Measurements from ENCODE around the gene BEAN1. TPM values are rescaled to one million over a fixed set of nuclear protein-coding genes. Genes with fewer than 3 reads are reported as not detected.

The BEAN1 gene
- total RNA-seq, 1 donor: 0.36 TPM

DNA sequence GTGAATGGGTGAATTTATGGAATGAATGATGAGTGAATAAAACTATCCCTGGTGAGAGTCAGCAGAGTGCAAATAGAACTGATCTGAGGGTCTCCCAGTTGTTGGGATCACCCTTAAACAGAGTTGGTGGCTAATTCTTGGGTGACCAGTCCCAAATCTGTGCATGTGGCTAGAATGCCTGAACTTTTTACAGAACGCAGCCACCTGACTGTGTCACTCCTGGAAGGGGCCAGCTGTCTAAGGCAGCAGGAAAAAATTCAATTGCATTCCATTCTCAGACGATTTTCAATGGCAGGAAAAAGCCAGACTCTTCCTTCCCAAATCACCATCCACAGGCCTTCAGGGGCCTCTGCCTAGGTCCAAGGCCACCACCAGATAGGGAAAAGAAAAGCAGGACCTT is 43.5 kb downstream of the BEAN1 start:
- Histone ChIP-seq H3K79me2 (ENCODE audit: insufficient read depth, low read length) (no peaks in the 10 kb centered on the region), H3K27ac (ENCODE audit: low read depth, low read length) (no peak overlapping the region), H3K36me3 (ENCODE audit: insufficient read depth, low read length) (no peaks in the 10 kb centered on the region), H2AFZ (ENCODE audit: low read length) (no peak overlapping the region), H3K4me2 (ENCODE audit: insufficient read depth, low read length) (no peak overlapping the region), H4K20me1 (ENCODE audit: insufficient read depth, low read length) (no peaks in the 10 kb centered on the region), H3K27me3 (ENCODE audit: insufficient read depth, low read length) (peaks cover 15% of the 10 kb centered on the region), H3K4me1 (ENCODE audit: insufficient read depth, low read length) (no peaks in the 10 kb centered on the region), H3K9me3 (ENCODE audit: low read depth, low read length) (no peaks in the 10 kb centered on the region), H3K4me3 (ENCODE audit: insufficient read depth, low read length) (no peak overlapping the region)
- TF ChIP-seq, protein P1, sequence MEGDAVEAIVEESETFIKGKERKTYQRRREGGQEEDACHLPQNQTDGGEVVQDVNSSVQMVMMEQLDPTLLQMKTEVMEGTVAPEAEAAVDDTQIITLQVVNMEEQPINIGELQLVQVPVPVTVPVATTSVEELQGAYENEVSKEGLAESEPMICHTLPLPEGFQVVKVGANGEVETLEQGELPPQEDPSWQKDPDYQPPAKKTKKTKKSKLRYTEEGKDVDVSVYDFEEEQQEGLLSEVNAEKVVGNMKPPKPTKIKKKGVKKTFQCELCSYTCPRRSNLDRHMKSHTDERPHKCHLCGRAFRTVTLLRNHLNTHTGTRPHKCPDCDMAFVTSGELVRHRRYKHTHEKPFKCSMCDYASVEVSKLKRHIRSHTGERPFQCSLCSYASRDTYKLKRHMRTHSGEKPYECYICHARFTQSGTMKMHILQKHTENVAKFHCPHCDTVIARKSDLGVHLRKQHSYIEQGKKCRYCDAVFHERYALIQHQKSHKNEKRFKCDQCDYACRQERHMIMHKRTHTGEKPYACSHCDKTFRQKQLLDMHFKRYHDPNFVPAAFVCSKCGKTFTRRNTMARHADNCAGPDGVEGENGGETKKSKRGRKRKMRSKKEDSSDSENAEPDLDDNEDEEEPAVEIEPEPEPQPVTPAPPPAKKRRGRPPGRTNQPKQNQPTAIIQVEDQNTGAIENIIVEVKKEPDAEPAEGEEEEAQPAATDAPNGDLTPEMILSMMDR (IDR thresholded peaks at IDR 0.05; ENCODE audit: extremely low read depth, low read depth, low read length): no peak
- peak; percentile 57 for DNase-seq (ENCODE audit: insufficient read length, low spot score, missing footprints)

DNA sequence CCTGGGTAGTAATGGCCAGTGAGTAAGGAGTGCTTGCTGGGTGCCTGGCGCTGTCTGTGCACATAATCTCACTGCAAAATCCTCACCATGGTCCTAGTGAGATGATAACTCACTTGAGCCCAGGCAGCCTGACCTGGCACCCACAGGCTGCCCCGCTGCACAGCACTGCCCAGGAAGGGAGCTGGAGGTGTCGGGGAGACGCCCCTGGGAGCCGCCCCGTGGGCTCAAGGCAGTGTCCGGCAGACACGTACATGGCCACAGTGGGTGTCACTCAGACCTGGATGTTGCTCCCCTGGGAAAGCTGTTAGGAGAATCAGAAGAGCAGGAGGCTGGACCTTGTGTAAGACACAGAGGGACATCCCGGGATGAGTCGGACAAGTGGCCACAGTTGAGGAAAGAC is 44.2 kb downstream of the BEAN1 start:
- no peak overlapping the region for H3K4me3 ChIP-seq (ENCODE audit: insufficient read depth, low read length)
- H3K27ac ChIP-seq (ENCODE audit: low read depth, low read length): no peak overlapping the region
- no peaks in the 10 kb centered on the region for H3K9me3 ChIP-seq (ENCODE audit: low read depth, low read length)
- H3K4me2 ChIP-seq (ENCODE audit: insufficient read depth, low read length): no peak overlapping the region
- DNase-seq (ENCODE audit: insufficient read length, low spot score, missing footprints): peak; percentile 21
- H4K20me1 ChIP-seq (ENCODE audit: insufficient read depth, low read length): no peaks in the 10 kb centered on the region
- TF ChIP-seq, protein P1 (IDR thresholded peaks at IDR 0.05; ENCODE audit: extremely low read depth, low read depth, low read length): no peak
- H2AFZ ChIP-seq (ENCODE audit: low read length): no peak overlapping the region
- H3K36me3 ChIP-seq (ENCODE audit: insufficient read depth, low read length): no peaks in the 10 kb centered on the region
- H3K27me3 ChIP-seq (ENCODE audit: insufficient read depth, low read length): peaks cover 15% of the 10 kb centered on the region
- no peaks in the 10 kb centered on the region for H3K4me1 ChIP-seq (ENCODE audit: insufficient read depth, low read length)
- H3K79me2 ChIP-seq (ENCODE audit: insufficient read depth, low read length): no peaks in the 10 kb centered on the region

DNA sequence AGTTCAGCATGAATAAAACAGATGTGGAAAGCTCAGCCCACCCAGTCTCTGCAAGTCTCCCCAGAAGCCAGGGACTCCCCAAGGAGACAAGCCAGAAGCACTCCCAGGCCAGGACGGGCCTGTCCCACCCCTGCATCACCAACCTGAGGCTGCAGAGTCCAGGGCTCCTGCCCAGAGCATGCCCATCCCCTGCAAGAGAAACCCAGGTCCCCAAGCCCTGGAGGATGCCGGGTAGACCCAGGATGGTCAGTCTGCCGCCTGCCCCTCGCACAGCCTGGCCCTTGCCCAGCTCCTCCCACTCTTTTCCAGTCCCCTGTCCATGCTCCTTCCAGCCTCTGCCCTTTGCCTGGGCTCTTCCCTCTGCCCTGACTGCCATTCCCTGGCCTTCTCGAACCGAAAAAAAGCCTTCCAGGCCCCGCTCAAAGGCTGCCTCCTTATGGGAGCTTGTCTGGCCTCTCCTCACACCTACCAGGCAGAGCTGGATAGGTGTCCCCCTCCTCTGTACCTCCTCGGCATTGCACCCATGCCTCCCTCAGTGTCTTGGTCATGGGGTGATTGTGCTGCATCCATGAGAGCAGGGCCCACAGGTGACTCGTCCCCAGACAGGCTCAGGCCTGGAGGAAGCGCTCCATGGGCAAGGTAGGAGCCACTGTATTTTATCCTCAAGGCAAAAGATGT is 44.8 kb downstream of the BEAN1 start:
- no peaks in the 10 kb centered on the region for H3K4me1 ChIP-seq (ENCODE audit: insufficient read depth, low read length)
- TF ChIP-seq, protein P1 (IDR thresholded peaks at IDR 0.05; ENCODE audit: extremely low read depth, low read depth, low read length): no peak

DNA sequence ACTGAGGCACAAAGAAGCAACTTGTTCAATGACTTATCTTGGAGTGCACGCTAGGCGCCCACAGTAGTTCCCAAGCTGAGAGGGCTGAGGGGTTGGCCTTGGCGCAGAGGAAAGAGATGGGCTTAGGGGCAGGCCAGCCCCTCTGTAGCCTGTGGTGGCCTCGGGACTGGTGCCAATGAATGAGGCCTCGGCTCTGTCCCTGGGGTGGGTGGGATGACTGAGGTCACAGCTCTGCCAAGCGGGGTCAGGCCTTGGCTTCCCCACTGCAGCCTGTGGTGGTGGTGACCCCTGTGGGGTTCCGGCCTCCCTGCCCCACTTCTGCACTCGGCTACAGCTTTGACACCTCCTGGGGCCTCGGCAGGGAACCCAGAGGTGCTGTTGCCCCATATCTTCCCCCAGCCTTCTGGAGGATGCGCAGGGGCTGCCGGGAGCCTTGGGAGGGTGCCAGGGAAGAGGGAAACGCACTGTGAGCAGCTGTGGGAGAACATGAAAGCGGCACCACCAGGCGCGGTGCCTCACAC is 46.0 kb downstream of the BEAN1 start:
- H2AFZ ChIP-seq (ENCODE audit: low read length): no peak overlapping the region
- H3K4me2 ChIP-seq (ENCODE audit: insufficient read depth, low read length): no peak overlapping the region
- peak; percentile 61 for DNase-seq (ENCODE audit: insufficient read length, low spot score, missing footprints)
- no peaks in the 10 kb centered on the region for H3K79me2 ChIP-seq (ENCODE audit: insufficient read depth, low read length)
- H3K9me3 ChIP-seq (ENCODE audit: low read depth, low read length): no peaks in the 10 kb centered on the region
- no peaks in the 10 kb centered on the region for H3K4me1 ChIP-seq (ENCODE audit: insufficient read depth, low read length)
- H4K20me1 ChIP-seq (ENCODE audit: insufficient read depth, low read length): no peaks in the 10 kb centered on the region
- no peak overlapping the region for H3K4me3 ChIP-seq (ENCODE audit: insufficient read depth, low read length)
- no peak overlapping the region for H3K27ac ChIP-seq (ENCODE audit: low read depth, low read length)
- H3K27me3 ChIP-seq (ENCODE audit: insufficient read depth, low read length): peaks cover 15% of the 10 kb centered on the region
- TF ChIP-seq, protein P1 (IDR thresholded peaks at IDR 0.05; ENCODE audit: extremely low read depth, low read depth, low read length): no peak
- H3K36me3 ChIP-seq (ENCODE audit: insufficient read depth, low read length): no peaks in the 10 kb centered on the region

More for the DNA sequence above, 44.8 kb downstream of the BEAN1 start:
- peak; percentile 65 for DNase-seq (ENCODE audit: insufficient read length, low spot score, missing footprints)
- Histone ChIP-seq H3K36me3 (ENCODE audit: insufficient read depth, low read length) (no peaks in the 10 kb centered on the region), H3K4me2 (ENCODE audit: insufficient read depth, low read length) (no peak overlapping the region), H3K27ac (ENCODE audit: low read depth, low read length) (no peak overlapping the region), H4K20me1 (ENCODE audit: insufficient read depth, low read length) (no peaks in the 10 kb centered on the region), H3K4me3 (ENCODE audit: insufficient read depth, low read length) (no peak overlapping the region), H3K79me2 (ENCODE audit: insufficient read depth, low read length) (no peaks in the 10 kb centered on the region), H3K27me3 (ENCODE audit: insufficient read depth, low read length) (peaks cover 15% of the 10 kb centered on the region), H3K9me3 (ENCODE audit: low read depth, low read length) (no peaks in the 10 kb centered on the region), H2AFZ (ENCODE audit: low read length) (no peak overlapping the region)

All from osteoblast (primary cell).